Lower leg skin (tissue), 3 donors: ENCODE data around the gene RIPK4.

ENCODE experiments used
- POLR2A ChIP-seq, 2 donors: fragments of 450-650 bp; IDR thresholded peaks; one replicate each; pipeline ENCODE4 v1.6.1; 2016 to 2017; ENCODE audit warnings: antibody characterized with exemption in 2 of 2, mild to moderate bottlenecking in 1 of 2, moderate library complexity in 1 of 2
- TF ChIP-seq, protein P1 (sequence below), 3 donors: fragments of 450-650 bp; IDR thresholded peaks; one replicate each; pipeline ENCODE4 v1.5.1; 2016; ENCODE audit warnings: antibody characterized with exemption in 3 of 3, mild to moderate bottlenecking in 3 of 3, moderate library complexity in 2 of 3

DNA sequence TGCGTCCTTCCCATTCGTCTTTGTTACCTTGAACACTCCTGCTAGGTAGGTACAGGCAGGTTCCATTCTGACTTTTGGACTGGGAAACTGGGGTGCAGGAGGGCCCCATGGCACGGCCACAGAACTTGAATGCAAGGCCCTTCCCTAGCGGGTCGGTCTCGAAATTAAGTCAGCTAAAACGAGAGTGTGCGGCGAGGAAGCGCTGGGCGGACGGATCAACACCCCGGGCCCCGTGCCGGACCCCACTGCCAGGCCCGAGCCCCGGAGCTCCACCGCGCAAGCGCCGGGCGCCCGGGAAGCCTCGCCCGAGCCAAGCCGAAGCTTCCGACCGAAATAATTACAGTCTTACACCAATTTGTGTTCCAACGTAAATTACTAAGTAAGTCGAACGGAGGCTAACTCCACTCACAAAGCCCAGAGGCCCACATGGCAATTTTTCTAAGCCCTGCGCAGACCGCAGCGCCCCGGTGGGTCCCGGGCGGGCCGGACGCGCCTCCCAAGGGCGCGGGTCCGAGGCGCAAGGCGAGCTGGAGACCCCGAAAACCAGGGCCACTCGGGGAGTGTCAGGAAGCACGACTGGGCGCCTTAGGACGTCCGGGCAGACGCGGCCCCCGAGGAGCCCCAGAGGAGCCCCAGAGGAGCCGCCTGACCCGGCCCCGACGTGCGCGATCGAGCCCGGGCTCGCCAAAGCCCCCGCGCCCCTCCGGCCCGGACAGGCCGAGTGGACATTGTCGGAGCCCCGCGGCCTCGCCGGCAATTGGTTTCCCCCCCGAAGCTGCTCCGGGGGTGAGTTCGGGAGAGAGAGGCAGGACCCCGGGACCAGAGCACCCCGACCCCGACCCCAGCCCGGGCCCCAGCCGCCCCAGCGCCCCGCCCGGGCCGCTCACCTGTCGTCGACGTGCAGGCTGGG is 624 bp downstream of the RIPK4 start:
- TF ChIP-seq, protein P1, sequence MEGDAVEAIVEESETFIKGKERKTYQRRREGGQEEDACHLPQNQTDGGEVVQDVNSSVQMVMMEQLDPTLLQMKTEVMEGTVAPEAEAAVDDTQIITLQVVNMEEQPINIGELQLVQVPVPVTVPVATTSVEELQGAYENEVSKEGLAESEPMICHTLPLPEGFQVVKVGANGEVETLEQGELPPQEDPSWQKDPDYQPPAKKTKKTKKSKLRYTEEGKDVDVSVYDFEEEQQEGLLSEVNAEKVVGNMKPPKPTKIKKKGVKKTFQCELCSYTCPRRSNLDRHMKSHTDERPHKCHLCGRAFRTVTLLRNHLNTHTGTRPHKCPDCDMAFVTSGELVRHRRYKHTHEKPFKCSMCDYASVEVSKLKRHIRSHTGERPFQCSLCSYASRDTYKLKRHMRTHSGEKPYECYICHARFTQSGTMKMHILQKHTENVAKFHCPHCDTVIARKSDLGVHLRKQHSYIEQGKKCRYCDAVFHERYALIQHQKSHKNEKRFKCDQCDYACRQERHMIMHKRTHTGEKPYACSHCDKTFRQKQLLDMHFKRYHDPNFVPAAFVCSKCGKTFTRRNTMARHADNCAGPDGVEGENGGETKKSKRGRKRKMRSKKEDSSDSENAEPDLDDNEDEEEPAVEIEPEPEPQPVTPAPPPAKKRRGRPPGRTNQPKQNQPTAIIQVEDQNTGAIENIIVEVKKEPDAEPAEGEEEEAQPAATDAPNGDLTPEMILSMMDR (IDR thresholded peaks at IDR 0.05): no peak
- no peak for TF ChIP-seq POLR2A (IDR thresholded peaks at IDR 0.05)
